Glomerular visceral epithelial cell (primary cell): Measurements from ENCODE around the gene DUSP2.

Experiments
- DNase-seq: peaks from one replicate; pipeline ENCODE4 v3.0.0-alpha.2; 2016; ENCODE audit errors: extremely low spot score

Gene DUSP2

DNA sequence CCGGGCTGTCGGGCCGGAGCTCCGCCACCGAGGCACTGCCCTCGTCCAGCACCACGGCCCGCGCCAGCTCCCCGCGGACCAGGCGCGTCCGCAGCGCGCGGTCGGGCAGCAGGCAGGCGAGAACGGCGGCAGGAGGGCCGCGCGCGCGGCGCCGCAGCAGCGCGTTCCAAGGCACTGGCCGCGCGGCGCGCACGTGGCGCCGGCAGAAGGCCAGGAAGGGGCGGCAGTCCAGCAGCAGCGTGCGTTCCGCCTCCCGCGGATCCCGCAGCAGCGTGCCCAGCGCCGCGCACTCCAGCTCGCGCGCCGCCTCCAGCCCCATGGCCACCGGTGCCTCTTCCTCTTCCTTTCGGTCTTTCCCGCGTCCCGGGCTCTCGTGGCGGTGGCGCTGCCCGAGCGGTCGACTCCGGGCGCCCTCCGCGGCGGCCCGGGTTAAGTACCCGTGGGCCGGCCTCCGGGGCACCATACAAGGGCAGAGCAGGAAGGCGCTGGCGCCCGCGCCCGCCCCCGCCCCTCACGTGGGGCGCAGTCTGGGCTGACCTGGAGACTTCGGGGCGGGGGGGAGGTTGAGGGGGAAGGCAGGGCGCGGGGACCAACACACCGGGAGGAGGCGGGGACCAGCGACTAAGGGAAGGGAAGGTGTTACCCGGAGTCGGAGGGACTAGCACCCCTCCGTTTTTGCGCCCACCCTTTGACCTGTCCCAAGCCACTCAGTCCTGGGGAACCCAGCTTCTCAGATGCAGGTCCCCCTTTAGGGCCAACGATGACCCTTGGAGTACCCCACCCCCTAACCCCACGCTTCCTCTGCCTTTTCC, at the start of gene DUSP2:
TSS of gene DUSP2 (minus strand) at position 405 of the 812 bp plus-strand sequence. CDS start at position 319, 86 bp downstream.
- DNase-seq: peak; percentile 16

- DNase-seq: no peak
Observed at GRCh38 chr2:96191937-96192670, 46.9 kb upstream of the DUSP2 start.

GRCh38 chr2:96188821-96189526, 43.7 kb upstream of the DUSP2 start:
- DNase-seq: no peak

GRCh38 chr2:96186562-96186961, 41.3 kb upstream of the DUSP2 start:
- DNase-seq: no peak

GRCh38 chr2:96185516-96185915, 40.3 kb upstream of the DUSP2 start:
- no peak for DNase-seq

DNA sequence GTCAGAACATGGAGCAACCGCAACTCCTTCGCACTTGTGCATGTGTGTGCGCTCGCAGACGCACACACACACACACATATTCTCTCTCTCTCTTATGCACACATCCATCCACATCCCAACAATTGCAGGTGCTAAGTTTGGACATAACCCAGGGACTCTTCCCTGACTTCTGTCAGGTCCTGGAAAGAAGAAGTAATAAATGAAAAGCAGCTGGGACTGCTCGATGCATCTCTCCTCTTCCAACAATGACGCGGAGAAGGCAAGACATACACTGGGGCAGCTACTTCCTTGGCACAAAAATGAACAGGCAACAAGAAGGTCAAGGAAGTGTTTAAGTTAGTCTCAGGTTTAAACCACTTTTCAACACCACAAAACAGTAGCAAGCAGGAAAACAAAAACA, 39.7 kb upstream of the DUSP2 start:
- DNase-seq: no peak

GRCh38 chr2:96184188-96184587, 38.9 kb upstream of the DUSP2 start:
- no peak for DNase-seq

- no peak for DNase-seq
Observed at GRCh38 chr2:96181529-96181928, 36.3 kb upstream of the DUSP2 start.

DNA sequence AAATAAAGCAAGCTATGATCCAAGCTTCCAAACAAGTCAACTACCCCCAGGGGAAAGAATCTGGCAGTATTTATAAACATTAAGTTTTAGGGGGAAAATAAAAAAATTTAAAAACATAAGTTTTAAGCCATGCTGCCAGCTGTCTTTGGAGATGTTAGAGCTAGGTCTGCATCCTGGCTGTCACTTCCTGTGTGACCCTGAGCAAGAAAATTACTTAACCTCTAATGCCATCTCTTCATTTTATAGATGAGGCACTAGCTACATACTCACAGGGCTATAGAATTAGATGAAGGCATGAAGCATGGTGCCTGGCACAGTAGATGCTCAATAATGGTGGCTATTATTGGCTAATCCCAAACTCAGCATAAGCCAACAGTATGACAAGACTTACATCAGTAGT, 35.3 kb upstream of the DUSP2 start:
- DNase-seq: no peak

GRCh38 chr2:96180002-96180401, 34.8 kb upstream of the DUSP2 start:
- DNase-seq: no peak

DNA sequence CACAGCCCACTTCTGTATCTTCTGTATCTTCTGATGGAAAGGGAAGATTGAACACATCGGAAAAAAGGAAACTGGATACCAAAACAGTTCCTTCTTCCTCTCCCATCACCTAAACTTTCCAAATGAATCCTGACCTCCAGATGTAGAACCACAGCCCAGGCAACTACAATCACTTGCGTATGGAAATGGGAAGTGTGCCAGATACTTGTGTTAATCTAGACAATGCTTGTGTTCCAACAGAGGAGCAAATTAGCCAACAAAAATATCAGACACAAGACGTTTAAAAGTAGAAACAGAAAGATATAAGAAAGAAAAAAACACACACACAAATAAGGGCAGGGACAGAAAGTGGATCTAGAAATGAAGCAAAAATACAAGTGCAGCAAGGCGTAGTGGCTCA, 31.4 kb upstream of the DUSP2 start:
- DNase-seq: no peak

DNA sequence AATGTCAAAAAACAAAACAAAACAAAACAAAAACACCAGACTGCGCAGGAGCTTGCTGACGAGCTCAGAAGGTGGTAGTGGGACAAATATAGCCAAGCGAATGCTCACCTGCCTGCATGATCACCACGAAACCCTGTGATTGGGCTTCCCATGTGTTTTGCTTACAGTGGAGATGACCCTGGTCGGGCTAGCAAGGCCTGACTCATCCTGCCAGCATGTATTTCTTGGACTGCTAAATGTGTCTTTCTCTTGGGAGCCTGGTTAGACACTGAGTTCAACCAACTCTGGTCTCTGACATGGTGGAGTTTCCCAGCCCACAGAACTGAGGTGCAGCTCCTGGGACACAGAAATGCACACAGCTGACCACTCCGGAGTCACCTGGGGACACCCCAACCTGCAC, 30.7 kb upstream of the DUSP2 start:
- peak; percentile 14 for DNase-seq

DNA sequence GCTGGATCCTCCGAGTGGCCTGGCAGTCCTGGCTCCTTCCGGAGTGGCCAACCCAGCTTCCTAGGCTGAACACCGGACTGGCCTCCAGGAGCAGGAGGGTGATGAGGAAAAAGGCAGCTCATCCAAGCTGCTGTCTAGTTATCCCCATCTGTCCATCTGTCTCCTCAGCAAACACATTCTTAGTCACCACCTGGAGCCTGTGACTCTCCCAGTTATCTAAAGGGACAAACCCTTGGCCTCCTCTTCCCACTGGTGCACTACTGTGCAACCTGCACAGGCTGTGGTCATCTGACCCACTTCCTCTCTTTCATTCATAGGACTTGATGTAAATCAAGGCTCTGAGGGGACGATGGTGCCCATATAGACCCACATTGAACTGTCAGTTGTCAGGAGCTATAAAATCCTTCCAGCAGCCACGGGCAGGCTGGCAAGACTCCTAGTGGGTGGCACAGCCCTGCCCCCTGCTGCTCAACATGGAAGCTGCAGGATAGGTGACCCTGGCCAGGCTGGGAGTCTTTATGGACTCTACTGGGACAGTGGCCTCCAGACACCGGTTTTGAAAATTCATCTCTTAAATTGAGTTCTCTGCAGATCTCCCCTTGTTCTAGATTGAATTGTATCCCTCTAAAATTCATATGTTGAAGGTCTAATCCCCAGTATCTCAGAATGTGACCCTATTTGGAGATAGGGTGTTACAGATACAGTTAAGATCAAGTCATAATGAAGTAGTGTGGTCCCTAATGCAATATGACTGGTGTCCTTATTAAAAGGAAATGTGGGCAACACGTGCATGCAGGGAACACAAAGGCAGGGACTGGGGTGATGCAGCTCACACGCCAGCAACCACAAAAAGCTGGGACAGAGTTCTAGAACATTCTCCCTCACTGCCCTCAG, 29.3 kb upstream of the DUSP2 start:
- DNase-seq: peak; percentile 72

GRCh38 chr2:96171831-96172230, 26.6 kb upstream of the DUSP2 start:
- DNase-seq: no peak

DNA sequence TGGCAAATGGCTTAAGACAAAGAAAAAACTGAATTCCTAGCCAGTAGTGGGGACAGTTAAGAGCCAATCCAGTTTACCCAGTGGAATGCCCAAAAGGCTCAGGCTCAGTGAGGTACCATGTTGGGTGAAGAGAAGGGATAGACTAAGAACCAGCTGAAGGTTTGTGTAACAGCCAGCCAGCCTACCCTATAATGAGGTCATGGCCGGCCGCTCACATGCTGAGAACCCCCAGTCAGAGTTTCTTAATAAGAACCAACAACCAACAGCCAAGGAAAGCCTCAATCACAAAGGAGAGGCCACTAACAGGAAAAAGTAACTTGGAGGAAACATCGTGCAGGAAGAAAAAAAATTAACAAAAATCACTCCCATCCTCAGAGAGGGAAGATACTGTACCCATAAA, 25.4 kb upstream of the DUSP2 start:
- DNase-seq: no peak

DNA sequence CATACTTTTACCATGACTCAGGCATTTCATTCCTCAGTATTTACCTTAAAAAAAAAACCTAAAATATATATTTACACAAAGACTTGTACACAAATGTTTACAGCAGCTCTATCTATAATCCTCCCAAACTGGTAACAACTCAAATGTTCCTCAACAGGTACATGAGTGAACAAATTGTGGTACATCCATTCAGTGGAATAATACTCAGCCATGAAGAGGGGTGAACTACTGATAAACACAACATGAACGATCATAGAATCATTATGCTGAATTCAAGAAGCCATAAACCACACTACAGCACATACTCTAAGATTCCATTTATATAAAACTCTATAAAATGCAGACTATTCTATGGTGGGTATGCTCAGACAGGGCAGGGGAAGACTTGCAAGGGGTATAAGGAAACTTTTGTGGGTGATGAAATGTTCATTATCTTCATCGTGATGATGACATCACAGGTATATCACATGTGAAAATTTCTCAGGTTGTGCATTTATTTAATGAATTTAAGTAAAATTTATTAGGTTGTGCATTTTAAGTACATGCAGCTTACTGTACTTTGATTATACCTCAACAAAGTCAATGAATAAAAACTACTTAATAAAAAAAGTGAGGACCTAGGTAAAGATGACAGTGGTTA, 24.7 kb upstream of the DUSP2 start:
- DNase-seq: no peak

DNA sequence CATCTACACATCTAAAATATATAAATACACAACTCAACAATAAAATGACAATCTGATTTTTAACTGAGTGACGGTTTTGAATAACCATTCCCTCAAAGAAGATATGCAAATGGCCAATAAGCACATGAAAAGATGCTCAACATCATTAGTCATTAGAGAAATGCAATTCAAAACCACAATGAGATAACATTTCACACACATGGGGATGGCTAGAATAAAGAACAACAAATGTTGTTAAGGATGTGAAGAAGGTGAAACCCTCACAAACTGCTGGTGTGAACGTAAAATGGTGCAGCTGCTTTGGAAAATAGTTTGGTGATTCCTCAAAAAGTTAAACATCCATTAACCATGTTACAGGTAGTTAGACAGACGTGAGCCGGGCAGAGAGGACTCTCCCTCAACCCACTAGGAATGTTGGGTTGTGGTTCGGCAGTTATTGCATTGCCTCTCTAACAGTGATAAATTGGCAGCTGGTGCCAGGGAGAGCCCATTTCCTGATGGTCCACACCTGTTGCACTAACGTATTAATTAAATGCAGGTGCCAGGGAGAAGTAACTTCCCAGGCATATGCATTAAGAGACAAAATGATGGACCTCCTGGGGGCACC, 22.3 kb upstream of the DUSP2 start:
- no peak for DNase-seq

DNA sequence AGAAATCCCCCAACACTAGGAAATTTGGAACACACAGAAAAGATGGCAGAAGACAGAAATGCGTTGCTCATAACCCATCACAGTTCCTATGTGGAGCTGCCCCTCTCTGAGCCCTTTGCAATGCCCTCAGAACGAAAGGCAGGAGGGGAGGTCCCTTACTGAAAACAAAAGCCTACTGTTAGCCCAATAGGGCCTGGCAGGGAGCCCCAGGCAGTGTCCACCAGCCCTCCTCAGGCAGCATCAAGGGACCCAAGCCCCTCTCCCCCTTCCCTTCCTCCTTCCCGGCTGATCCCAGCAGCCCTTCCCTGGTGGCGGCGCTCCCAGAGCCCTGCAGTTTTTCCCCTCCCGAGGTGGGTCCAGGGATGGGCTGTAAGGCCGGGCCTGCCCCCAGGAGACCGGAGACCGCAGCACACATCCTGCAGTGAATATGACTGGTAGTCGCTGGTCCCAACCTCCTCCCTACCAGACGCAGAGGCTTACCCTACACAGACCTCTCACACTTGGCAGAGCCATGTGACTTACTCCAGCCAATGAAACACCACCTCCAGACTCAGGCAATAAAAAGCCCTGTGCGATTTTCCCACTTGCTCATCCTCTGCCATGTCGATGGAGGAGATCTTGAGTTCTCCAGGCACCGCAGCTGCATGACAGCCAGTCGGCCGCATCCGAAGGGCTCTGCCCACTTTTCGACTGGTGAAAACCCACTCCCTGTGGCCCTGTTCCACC, 19.4 kb upstream of the DUSP2 start:
- no peak for DNase-seq

DNA sequence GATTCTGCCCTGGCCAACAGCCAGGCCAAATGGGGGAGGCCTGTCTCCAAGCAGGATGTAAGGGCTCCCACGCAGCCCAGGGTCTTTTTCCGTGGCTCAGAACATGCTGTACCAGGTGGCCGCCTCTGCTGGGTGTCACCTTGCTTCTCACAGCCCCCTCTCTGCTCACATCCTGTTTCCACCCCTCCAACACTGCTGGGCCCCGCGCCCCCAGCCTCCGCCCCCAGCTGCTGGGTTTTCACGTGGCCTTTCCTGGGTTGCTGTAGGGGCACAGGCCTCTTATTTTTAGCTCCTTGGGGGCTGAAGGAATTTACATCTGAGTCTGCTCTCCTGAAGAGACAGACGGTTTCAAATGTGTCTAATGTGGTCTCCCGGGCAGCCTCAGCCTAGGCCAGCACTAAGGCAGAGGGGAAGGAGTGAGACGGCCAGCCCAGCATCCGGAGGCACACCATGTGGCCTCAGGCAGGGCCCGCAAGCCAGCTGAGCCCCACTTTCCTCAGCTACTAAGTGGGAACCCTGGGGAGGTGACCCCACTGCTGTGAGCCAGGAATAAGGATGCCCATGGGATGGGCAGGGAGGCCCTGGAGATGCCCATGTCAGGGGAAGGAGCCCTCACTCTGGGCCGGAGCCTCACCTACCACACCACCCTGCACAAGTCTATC, 18.7 kb upstream of the DUSP2 start:
- no peak for DNase-seq

GRCh38 chr2:96163415-96163767, 18.2 kb upstream of the DUSP2 start:
- no peak for DNase-seq
